IPS-NIHi7 (cell line): ENCODE measurements around the gene CDK15.
"Not testable (repeated sequence)": the region's sequence is repeated elsewhere in the genome, so short reads cannot be mapped to it uniquely, and the experiment has no call there.

Experiments used
- DNase-seq: peaks from one replicate; pipeline ENCODE4 v3.0.0; 2012; ENCODE audit warnings: mixed read lengths; ENCODE audit errors: extremely low spot score

The CDK15 gene

DNA sequence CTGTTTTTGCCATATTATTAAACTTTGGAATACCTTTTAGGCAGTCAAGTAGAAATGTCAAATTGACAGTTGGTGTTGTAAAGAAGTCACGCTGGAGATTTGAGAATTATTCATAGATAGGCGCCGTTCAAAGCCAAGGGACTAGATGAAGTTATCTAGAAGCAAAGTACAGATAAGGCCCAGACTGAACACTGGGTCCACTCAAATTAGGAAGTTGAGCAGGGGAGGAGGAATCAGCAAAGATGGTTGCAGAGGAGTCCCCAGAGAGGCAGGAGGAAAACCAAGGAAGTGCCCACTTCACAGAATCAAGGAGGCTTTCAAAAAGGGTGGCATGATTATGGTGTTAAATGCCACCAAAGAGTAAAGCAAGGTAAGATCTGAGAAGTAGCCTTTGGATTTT, 16.0 kb upstream of the CDK15 start:
- DNase-seq = no peak

DNA sequence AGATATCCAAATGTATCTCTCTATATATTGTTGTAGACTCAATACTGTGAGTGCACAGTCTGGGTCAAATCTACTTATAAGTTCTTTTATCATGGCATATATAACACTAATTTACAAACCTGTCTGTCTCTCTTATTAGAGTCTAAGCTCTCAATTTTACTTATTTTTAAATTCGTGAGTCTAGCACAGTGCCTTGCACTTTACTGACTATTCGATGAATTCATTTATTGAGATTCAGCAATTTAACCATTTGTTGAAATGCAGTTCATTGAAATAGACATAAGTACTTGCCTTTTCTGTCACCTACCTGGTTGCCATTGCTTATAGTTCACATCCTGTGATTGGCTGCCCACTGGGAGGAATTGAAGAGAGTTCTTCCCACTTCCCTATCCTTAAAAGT, 15.3 kb upstream of the CDK15 start:
- DNase-seq = no peak

- DNase-seq = no peak
Measured at GRCh38 chr2:201793631-201794030, 12.7 kb upstream of the CDK15 start.

GRCh38 chr2:201794294-201794693, 12.0 kb upstream of the CDK15 start:
- no peak for DNase-seq

- peak; percentile 81 for DNase-seq
Measured at GRCh38 chr2:201795607-201796477, 10.5 kb upstream of the CDK15 start.

- DNase-seq = no peak
Measured at GRCh38 chr2:201796478-201796865, 9.9 kb upstream of the CDK15 start.

DNA sequence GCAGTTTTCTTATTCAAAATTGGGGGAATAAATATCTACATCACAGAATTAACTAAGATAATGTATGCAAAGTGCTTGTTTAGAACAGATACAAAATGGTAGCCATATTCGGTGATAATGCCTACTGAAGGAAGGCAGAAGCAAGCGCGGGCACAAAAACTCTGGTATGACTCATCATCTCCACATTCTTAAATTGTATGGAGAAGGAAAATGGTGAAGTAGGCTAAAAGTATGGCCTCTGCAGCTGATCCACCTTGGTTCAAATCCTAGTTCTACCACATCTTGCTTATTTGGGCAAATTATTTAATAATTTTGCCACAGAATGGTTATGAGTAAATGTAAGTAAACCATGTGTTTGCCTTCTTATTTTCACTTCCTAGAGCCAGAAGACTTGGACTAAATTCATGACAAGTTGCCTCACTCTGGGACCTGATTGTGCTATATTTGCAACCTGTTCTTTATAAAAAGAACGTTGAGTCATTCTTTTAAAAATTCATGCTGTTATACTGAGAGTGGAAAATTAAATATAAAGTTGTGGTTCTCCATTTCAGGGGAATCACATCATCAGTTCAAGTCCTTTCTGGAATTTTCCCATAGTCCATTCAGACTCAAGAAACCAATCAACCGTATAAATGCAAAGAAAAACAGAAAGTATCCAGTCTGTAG, 9.0 kb upstream of the CDK15 start:
- DNase-seq = no peak

GRCh38 chr2:201798252-201798913, 8.0 kb upstream of the CDK15 start:
- no peak for DNase-seq

- not testable (repeated sequence) for DNase-seq
Measured at GRCh38 chr2:201798914-201799285, 7.4 kb upstream of the CDK15 start.

DNA sequence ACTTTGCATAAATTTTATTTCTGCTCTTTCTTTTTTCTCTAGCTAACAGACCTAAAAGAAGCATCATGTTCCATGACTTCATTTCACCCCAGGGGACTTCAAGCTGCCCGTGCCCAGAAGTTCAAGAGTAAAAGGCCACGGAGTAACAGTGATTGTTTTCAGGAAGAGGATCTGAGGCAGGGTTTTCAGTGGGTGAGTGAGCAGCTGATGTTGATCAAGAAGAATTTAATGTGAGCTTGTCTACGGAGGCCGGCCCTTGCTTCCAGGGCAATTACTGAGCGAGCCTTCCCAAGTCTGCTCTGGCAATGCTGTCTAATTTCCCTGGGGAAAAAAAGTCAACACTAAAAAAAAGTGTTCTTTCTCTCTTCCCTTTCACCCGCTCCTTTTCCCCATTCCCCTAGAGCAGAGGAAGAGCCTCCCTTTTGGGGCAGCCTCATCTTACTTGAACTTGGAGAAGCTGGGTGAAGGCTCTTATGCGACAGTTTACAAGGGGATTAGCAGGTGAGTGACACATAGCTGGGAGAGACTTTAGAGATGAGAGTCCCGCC, 1.2 kb downstream of the CDK15 start:
- no peak for DNase-seq

DNA sequence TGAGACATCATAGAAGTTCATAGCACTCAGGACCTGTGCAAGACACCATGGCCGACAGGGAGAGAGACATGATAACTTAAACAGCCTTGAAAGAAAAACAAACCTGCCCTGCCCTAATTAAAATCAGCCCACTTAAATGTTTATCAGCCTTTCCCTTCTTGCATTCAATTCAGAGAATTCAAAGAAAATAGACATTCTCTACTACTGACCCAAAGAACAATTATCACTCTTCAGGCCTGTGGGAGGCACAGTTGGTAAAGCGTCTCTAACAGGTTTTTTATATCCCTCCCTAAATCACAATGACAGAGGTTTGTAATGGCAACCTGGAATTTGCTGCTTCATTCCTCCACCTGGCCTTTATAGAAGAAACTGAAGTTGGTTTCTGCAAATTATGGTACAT, 1.7 kb downstream of the CDK15 start:
- DNase-seq = no peak

GRCh38 chr2:201809633-201810032, 3.3 kb downstream of the CDK15 start:
- DNase-seq = no peak

GRCh38 chr2:201810604-201811003, 4.3 kb downstream of the CDK15 start:
- DNase-seq = not testable (repeated sequence)

GRCh38 chr2:201813996-201814760, 7.8 kb downstream of the CDK15 start:
- DNase-seq = no peak

- no peak for DNase-seq
Measured at GRCh38 chr2:201816657-201817575, 10.6 kb downstream of the CDK15 start.

- no peak for DNase-seq
Measured at GRCh38 chr2:201820383-201821007, 14.2 kb downstream of the CDK15 start.

DNA sequence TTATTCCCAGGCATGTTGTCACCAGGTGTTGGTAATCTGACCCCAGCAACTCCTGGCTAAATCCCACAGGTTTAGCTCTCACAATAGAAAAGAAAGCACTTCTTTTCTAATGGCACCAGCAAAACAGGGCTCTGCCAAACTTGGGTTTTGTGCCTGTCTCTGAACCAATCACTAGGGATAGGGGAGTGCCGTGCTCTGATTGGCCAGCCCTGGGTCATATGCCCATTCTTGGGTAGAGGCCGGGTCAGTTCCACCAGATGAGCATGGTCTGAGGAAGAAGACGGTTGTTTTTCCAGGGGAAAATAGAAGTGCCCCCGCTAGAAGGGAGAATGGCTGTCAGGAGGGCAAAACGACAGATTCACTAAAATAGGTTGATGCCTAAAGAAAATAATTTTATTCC, 14.7 kb downstream of the CDK15 start:
- no peak for DNase-seq

GRCh38 chr2:201824212-201824611, 17.9 kb downstream of the CDK15 start:
- DNase-seq = no peak

DNA sequence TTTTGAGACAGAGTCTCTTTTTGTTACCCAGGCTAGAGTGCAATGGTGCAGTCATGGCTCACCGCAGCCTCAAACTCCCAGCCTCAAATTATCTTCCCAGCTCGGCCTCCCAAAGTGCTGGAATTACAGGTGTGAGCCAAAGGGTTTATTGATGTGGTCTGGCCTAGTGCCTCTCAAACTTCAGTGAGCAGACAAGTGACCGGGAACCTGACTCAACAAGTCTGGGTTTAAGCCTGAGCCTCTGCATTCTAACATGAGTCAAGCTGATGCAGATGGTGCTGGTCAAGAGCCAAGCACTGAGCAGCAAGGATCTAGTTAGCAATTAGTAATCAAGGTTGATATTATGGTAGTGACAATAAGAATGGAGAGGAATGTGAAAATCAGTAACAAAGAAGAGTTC, 21.3 kb downstream of the CDK15 start:
- no peak for DNase-seq

DNA sequence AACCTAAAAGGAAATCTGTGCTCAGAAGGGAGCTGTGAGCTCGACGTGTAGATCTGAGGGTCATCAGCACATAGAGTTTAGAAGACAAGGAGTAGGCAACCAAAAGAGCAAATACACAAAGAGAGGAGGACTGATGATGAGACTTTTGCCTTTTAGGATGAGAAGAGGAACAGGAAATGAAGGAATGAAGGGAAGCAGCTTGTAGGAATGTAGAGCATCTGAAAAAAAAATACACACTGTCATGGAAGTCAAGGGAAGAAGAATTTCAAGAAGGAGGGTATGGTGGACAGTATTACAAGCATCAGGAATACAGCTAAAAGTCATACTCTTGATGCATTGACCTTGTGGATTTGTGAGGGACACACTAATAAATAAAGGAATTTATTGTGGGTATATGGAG, 21.9 kb downstream of the CDK15 start:
- no peak for DNase-seq
